Measurements from ENCODE around the gene CCND3. TPM values are rescaled to one million over a fixed set of nuclear protein-coding genes. Genes with fewer than 3 reads are reported as not detected.

CCND3 gene
- total RNA-seq, 2 donors from 2014 or later, result 145 to 153 TPM

DNA sequence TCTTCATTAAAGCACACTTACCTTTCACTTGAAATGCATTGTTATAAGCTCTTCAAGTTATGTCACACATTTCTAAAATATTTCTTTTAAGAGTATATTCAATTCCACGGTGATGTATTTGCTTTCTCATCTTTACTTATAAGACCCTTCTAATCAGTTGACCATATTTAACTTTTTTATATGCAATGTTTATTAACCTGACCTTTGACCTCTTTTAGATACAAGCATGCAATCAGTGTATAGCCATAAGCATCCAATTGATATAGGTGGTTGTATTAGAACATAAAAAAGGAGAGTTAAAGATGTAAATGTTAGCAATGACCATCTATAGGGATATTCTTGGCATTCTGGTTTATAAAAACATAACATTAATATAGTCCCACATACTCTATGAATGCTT lies 55.7 kb downstream of the CCND3 start:
- Histone ChIP-seq H3K9me3 (no peaks in the 10 kb centered on the region), H3K27ac (no peak overlapping the region), H3K36me3 (no peaks in the 10 kb centered on the region), H3K27me3 (replicated peaks; ENCODE audit: insufficient read depth) (no peaks in the 10 kb centered on the region), H3K4me3 (no peak overlapping the region), H3K4me1 (replicated peaks) (no peaks in the 10 kb centered on the region)
- DNase-seq (ENCODE audit: low spot score), result no peak
- TF ChIP-seq POLR2A (IDR thresholded peaks at IDR 0.05) (no peak), POLR2AphosphoS5 (IDR thresholded peaks at IDR 0.05) (no peak)
- intact Hi-C loops (cut with DNase I), result no loop called here
- WGBS, result 100% methylated on average over 1 of the region's 1 CpG

DNA sequence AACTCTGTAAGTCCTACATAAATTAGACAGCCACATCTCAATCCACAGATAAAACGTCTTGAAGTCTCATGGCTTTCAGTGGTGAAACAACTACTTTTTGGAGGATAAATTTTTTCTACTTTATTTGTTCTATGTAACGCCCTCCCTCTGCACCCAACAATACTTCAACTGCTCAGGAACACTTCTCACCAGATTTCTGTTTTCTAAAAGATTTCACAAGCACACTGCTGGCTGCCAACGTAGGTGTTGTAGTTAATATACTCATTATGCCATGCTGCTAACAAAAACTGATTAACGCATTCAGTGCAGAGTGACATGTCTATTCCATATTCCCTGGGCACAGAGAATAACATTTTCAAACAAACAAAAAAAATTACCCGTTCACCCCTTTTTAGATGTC lies 56.7 kb downstream of the CCND3 start:
- H3K4me1 ChIP-seq (replicated peaks), result no peaks in the 10 kb centered on the region
- WGBS, result 79% methylated on average over 5 of the region's 5 CpGs

More for the DNA sequence above, 56.7 kb downstream of the CCND3 start:
- Histone ChIP-seq H3K4me3 (no peak overlapping the region), H3K36me3 (no peaks in the 10 kb centered on the region), H3K9me3 (no peaks in the 10 kb centered on the region), H3K27me3 (replicated peaks; ENCODE audit: insufficient read depth) (no peaks in the 10 kb centered on the region), H3K27ac (no peak overlapping the region)
- TF ChIP-seq POLR2A (IDR thresholded peaks at IDR 0.05) (no peak), POLR2AphosphoS5 (IDR thresholded peaks at IDR 0.05) (no peak)
- TF ChIP-seq, protein P1, sequence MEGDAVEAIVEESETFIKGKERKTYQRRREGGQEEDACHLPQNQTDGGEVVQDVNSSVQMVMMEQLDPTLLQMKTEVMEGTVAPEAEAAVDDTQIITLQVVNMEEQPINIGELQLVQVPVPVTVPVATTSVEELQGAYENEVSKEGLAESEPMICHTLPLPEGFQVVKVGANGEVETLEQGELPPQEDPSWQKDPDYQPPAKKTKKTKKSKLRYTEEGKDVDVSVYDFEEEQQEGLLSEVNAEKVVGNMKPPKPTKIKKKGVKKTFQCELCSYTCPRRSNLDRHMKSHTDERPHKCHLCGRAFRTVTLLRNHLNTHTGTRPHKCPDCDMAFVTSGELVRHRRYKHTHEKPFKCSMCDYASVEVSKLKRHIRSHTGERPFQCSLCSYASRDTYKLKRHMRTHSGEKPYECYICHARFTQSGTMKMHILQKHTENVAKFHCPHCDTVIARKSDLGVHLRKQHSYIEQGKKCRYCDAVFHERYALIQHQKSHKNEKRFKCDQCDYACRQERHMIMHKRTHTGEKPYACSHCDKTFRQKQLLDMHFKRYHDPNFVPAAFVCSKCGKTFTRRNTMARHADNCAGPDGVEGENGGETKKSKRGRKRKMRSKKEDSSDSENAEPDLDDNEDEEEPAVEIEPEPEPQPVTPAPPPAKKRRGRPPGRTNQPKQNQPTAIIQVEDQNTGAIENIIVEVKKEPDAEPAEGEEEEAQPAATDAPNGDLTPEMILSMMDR (IDR thresholded peaks at IDR 0.05), result no peak
- intact Hi-C loops (cut with DNase I), result no loop called here
- DNase-seq (ENCODE audit: low spot score), result no peak

Small RNA genes lying within 50 kb of the gene (small RNA-seq; reads per million reads assigned to genes)
- gene RF00019, result 0 reads per million in 2 donors

Other genes starting within 250 kb of the CCND3 start
- gene TFEB, start 206.2 kb downstream of the CCND3 start, total RNA-seq, result 10 to 100 TPM; 28.4 to 31.2 TPM
- gene PGC, start 194.4 kb downstream of the CCND3 start, total RNA-seq, result 100 to 1,000 TPM in 1 of 2 donors, 10 to 100 TPM in 1; 18.4 to 391 TPM
- gene FRS3, start 161.9 kb downstream of the CCND3 start, total RNA-seq, result 10 to 100 TPM in 1 of 2 donors, 1 to 10 TPM in 1; 5.9 to 18.4 TPM
- 10 to 100 TPM; 11.4 to 11.6 TPM for gene PRICKLE4, start 161.0 kb downstream of the CCND3 start, total RNA-seq
- 100 to 1,000 TPM; 158 to 233 TPM for gene TOMM6, start 154.1 kb downstream of the CCND3 start, total RNA-seq
- gene USP49, start 46.4 kb downstream of the CCND3 start, total RNA-seq, result 10 to 100 TPM in 1 of 2 donors, 1 to 10 TPM in 1; 1.7 to 19.5 TPM
- 10 to 100 TPM; 20.2 to 25.5 TPM for gene MED20, start 20.7 kb downstream of the CCND3 start, total RNA-seq
- 10 to 100 TPM in 1 of 2 donors, 1 to 10 TPM in 1; 9.5 to 12.6 TPM for gene BYSL, start 20.3 kb downstream of the CCND3 start, total RNA-seq
- gene TAF8, start 108.7 kb upstream of the CCND3 start, total RNA-seq, result 10 to 100 TPM; 35.4 to 42.5 TPM
- 10 to 100 TPM; 30.8 to 45.9 TPM for gene C6orf132, start 200.8 kb upstream of the CCND3 start, total RNA-seq
- gene GUCA1A, start 231.6 kb upstream of the CCND3 start, total RNA-seq, result 1 to 10 TPM in 1 of 2 donors, not detected in 1; 2.1 TPM

Measured in prostate gland (tissue), 2 donors.